HepG2 (cell line): ENCODE measurements around the gene HAP1. TPM values are rescaled to one million over a fixed set of nuclear protein-coding genes. Genes with fewer than 3 reads are reported as not detected.

Experiments
- ATF7-NPFF ChIP-seq: sonication (generic); formaldehyde crosslinking; IDR thresholded peaks from 2 replicates; pipeline ENCODE4 v1.8.1; 2023; ENCODE audit warnings: mild to moderate bottlenecking, low read depth, missing genetic modification reagents, moderate library complexity
- CBFB ChIP-seq: sonication (generic); formaldehyde crosslinking; IDR thresholded peaks from 2 replicates; pipeline ENCODE4 v1.4.0; 2020; ENCODE audit warnings: missing genetic modification reagents
- ELF1 ChIP-seq: sonication (generic); formaldehyde crosslinking; IDR thresholded peaks from 2 replicates; pipeline ENCODE4 v1.4.0; 2020; ENCODE audit warnings: missing genetic modification reagents
- ERF ChIP-seq: IDR thresholded peaks from 2 replicates; pipeline ENCODE4 v1.6.1; 2018; ENCODE audit warnings: missing biosample characterization, missing genetic modification reagents
- GZF1 ChIP-seq: sonication (generic); formaldehyde crosslinking; IDR thresholded peaks from 2 replicates; pipeline ENCODE4 v1.5.1; 2020; ENCODE audit warnings: mild to moderate bottlenecking, missing genetic modification reagents
- HNRNPK ChIP-seq: fragments of 200-400 bp; formaldehyde crosslinking; IDR thresholded peaks from 2 replicates; pipeline ENCODE4 v1.6.1; 2018; ENCODE audit warnings: low read length, low read depth, moderate library complexity, mild to moderate bottlenecking; ENCODE audit not compliant: poor library complexity, severe bottlenecking
- MAX ChIP-seq: IDR thresholded peaks from 2 replicates; pipeline ENCODE4 v1.6.1; 2012; ENCODE audit warnings: inconsistent platforms
- SALL1 ChIP-seq: sonication (generic); formaldehyde crosslinking; IDR thresholded peaks from 2 replicates; pipeline ENCODE4 v1.8.0; 2022; ENCODE audit warnings: mild to moderate bottlenecking, missing genetic modification reagents
- SAP130 ChIP-seq: IDR thresholded peaks from 2 replicates; pipeline ENCODE4 v1.6.1; 2016; ENCODE audit warnings: low read depth
- SOX5 ChIP-seq: IDR thresholded peaks from 2 replicates; pipeline ENCODE4 v1.6.1; 2016; ENCODE audit warnings: borderline replicate concordance
- STAG1 ChIP-seq: sonication (generic); formaldehyde crosslinking; IDR thresholded peaks from 2 replicates; pipeline ENCODE4 v1.4.0; 2020; ENCODE audit warnings: missing genetic modification reagents
- TEAD3 ChIP-seq: optimal IDR thresholded peaks from 2 replicates; pipeline ENCODE3; 2016; ENCODE audit warnings: borderline replicate concordance
- TEF ChIP-seq: sonication (generic); formaldehyde crosslinking; IDR thresholded peaks from 2 replicates; pipeline ENCODE4 v1.5.0; 2020; ENCODE audit warnings: missing genetic modification reagents
- TIGD3 ChIP-seq: sonication (generic); formaldehyde crosslinking; IDR thresholded peaks from 2 replicates; pipeline ENCODE4 v1.5.1; 2020; ENCODE audit warnings: mild to moderate bottlenecking, missing genetic modification reagents, borderline replicate concordance
- ZBTB33 ChIP-seq: sonication (generic); formaldehyde crosslinking; IDR thresholded peaks from 2 replicates; pipeline ENCODE4 v1.4.0; 2020; ENCODE audit warnings: missing genetic modification reagents
- ZBTB42 ChIP-seq: sonication (generic); formaldehyde crosslinking; IDR thresholded peaks from 2 replicates; pipeline ENCODE4 v1.5.0; 2020; ENCODE audit warnings: mild to moderate bottlenecking, missing genetic modification reagents
- ZEB1 ChIP-seq: IDR thresholded peaks from 2 replicates; pipeline ENCODE4 v1.6.1; 2012; ENCODE audit warnings: mild to moderate bottlenecking, low read depth, inconsistent platforms; ENCODE audit not compliant: insufficient replicate concordance
- ZNF207 ChIP-seq: fragments of 450-650 bp; IDR thresholded peaks from 2 replicates; pipeline ENCODE4 v1.6.1; 2016; ENCODE audit warnings: antibody characterized with exemption, borderline replicate concordance
- ZNF24 ChIP-seq: fragments of 450-650 bp; IDR thresholded peaks from 2 replicates; pipeline ENCODE4 v1.6.1; 2017; ENCODE audit warnings: antibody characterized with exemption, mild to moderate bottlenecking
- ZNF354B ChIP-seq: sonication (generic); formaldehyde crosslinking; IDR thresholded peaks from 2 replicates; pipeline ENCODE4 v1.8.0; 2022; ENCODE audit warnings: mild to moderate bottlenecking, missing genetic modification reagents
- ZNF362 ChIP-seq: sonication (generic); formaldehyde crosslinking; IDR thresholded peaks from 2 replicates; pipeline ENCODE4 v1.4.0; 2020; ENCODE audit warnings: missing genetic modification reagents, mild to moderate bottlenecking, borderline replicate concordance
- ZNF441 ChIP-seq: sonication (generic); formaldehyde crosslinking; IDR thresholded peaks from 2 replicates; pipeline ENCODE4 v1.7.0; 2021; ENCODE audit warnings: missing genetic modification reagents, borderline replicate concordance
- ZNF512 ChIP-seq: sonication (generic); formaldehyde crosslinking; IDR thresholded peaks from 2 replicates; pipeline ENCODE4 v1.4.0; 2020; ENCODE audit warnings: mild to moderate bottlenecking, missing genetic modification reagents
- ZNF850 ChIP-seq: sonication (generic); formaldehyde crosslinking; conservative IDR thresholded peaks from 2 replicates; pipeline ENCODE4 v1.9.0; 2021; ENCODE audit warnings: mild to moderate bottlenecking, missing genetic modification reagents
- polyA plus RNA-seq, 8 experiments: library from polyadenylated mRNA; depleted of rRNA in 3 of 8; stranded (reverse) in 7 of 8; unstranded in 1 of 8; fragments of >200 nt; fragmentation: Illumina TruSeq in 4 of 8; extraction: Trizol in 4 of 8; gene quantifications; 2 replicates each; pipeline versions ENCODE4 v1.2.1 to v1.2.3, GENCODE V29; 2011 to 2016; ENCODE audit warnings: low read depth in 4 of 8, missing spikeins in 1 of 8, mixed read lengths in 1 of 8; ENCODE audit not compliant: insufficient read depth in 1 of 8
- total RNA-seq, 5 experiments: library from RNA; depleted of rRNA; stranded (reverse); fragments of >200 nt; fragmentation: Illumina TruSeq; extraction: Trizol; gene quantifications; 2 replicates each; pipeline ENCODE4 v1.2.3, GENCODE V29; 2016; ENCODE audit warnings: low read depth in 1 of 5

Gene HAP1
- total and polyA plus RNA-seq, 2 of the 13 experiments (the other 11 are each of a cell fraction or from before 2014, with no cell fraction given) = 0.07 TPM

GRCh38 chr17:41738077-41738800, 3.8 kb upstream of the HAP1 start (continued):
- TF ChIP-seq ATF7-NPFF = peak; percentile 53; the same call in 1 of the 2 replicates
- no peak for TF ChIP-seq TEF (CRISPR knock-in tag)
- TF ChIP-seq ZNF362 (CRISPR knock-in tag) = peak; percentile 13; the same call in 1 of the 2 replicates
- peak; percentile 77 for TF ChIP-seq ERF (CRISPR knock-in tag)
- peak; percentile 100 for TF ChIP-seq STAG1 (CRISPR knock-in tag)
- TF ChIP-seq SOX5 (CRISPR knock-in tag) = peak; percentile 36; the same call in 1 of the 2 replicates
- TF ChIP-seq ZNF441 (CRISPR knock-in tag) = peak; percentile 63; the same call in 1 of the 2 replicates
- TF ChIP-seq SALL1 (CRISPR knock-in tag) = peak; percentile 77
- TF ChIP-seq ZEB1 = peak; percentile 61
- peak; percentile 42; the same call in 1 of the 2 replicates for TF ChIP-seq ELF1 (CRISPR knock-in tag)
- TF ChIP-seq ZBTB33 (CRISPR knock-in tag) = peak; percentile 45; the same call in 1 of the 2 replicates
- no peak for TF ChIP-seq ZNF24
- 0 out of 2 replicates have a peak, but pooled peaks have one; percentile 44 for TF ChIP-seq GZF1 (CRISPR knock-in tag)
- TF ChIP-seq ZNF850 = no peak; the same call in 1 of the 2 replicates
- TF ChIP-seq TEAD3 (CRISPR knock-in tag) = peak; percentile 68
- no peak for TF ChIP-seq HNRNPK
- TF ChIP-seq ZNF354B = no peak; the same call in 1 of the 2 replicates
- TF ChIP-seq SAP130 (CRISPR knock-in tag) = peak; percentile 60
- no peak; the same call in 1 of the 2 replicates for TF ChIP-seq ZBTB42
- TF ChIP-seq ZNF207 = no peak
- peak; percentile 97 for TF ChIP-seq MAX
- no peak for TF ChIP-seq ZNF512
- TF ChIP-seq CBFB = peak; percentile 59; the same call in 1 of the 2 replicates
- no peak for TF ChIP-seq TIGD3 (CRISPR knock-in tag)
